ENCODE measurements around the gene CLIC3.
"Not testable (repeated sequence)": the region's sequence is repeated elsewhere in the genome, so short reads cannot be mapped to it uniquely, and the experiment has no call there.

Gene CLIC3

DNA sequence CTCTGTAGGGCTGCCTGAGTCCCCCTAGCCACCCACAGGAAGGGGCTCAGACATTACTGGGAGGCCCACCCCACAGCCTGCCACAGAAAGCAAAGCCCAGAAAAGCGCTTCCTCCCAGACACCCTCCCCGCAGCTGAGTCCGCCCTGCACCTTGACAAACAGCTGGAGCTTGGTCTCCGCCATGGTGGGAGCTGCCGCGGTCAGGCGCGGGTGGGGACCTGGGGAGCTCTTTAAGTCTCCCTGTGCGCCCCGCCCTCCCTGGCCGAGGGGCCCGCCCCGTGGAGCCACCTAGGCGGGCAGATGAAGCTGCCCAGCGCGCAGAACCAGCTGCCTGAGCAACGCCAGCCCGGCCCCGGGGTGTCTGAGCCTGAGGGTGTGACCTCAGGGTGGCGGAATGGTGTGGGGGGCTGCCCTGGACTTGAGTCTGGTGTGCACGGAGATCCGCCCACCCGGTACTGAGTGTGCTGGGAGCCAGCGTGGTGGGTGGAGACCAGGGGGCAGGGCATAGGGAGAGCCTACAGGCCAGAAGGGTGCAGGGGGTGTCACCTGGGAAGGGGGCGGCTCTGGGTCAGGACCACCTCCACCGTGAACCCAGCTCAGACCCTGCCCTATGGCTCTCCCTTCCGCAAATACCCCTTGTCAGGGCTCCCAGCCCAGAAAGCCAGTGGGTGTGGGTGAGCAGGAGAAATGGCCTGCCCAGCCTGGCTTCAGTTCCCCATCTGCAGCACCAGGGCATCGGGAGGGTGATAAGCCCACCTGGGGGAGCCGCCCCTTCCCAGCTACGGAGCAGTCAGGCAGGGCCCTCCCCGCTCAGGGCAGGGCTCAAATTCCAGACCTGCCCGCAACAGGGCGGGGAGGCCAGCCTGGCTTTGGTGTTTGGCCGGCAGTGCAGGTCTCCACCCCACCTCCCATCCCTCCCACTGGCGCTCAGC is at the start of gene CLIC3:
CLIC3 (minus strand) TSS at position 208 of the 932 bp plus-strand sequence; CDS start at position 183, 25 bp downstream.
- no peak for DNase-seq (ENCODE audit: low read depth in 2 of 2)

DNA sequence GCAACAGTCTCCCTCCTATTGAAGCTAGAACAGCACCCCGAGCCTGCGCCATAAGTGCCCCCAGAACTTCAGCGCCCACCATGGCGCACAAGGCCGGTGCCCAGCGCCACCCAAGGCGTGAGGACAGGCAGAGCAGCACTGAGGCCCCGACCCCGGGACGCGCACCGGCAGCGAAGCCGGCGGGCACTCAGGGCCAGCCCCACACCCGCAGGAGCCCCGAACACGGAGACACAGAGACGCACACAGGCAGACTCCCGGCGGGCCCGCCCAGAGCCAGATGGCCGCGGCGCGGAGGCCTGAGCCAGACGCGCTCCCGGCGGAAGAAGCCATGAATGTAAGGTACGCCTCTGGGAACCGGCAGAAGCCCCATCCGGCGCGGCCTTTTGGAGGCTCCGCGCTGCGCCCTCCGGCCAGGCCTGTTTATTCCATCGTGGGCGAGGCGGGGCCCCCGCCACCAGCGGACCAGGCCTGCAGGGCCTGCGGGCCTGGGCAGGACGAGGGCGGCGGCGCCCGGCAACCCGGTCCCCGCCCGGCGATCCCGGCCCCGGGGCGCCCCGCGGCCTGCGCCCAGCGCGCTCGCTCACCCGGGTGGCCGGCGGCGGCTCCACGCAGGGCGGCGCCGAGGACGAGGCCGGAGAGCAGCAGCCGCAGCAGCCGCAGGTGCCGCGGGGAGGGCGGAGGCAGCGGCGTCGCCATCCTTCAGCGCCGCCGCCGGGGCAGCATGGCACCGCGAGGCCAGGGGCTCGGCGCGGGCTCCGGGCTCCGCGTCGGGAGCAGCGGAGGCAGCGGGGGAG is 49.1 kb upstream of the CLIC3 start:
- DNase-seq (ENCODE audit: low read depth in 2 of 2) = no peak

- no peak for DNase-seq (ENCODE audit: low read depth in 2 of 2)
Observed at GRCh38 chr9:137044502-137045177, 48.3 kb upstream of the CLIC3 start.

GRCh38 chr9:137044037-137044436 is 47.7 kb upstream of the CLIC3 start:
- DNase-seq (ENCODE audit: low read depth in 2 of 2) = no peak

- no peak for DNase-seq (ENCODE audit: low read depth in 2 of 2)
Observed at GRCh38 chr9:137042751-137043727, 46.7 kb upstream of the CLIC3 start.

DNA sequence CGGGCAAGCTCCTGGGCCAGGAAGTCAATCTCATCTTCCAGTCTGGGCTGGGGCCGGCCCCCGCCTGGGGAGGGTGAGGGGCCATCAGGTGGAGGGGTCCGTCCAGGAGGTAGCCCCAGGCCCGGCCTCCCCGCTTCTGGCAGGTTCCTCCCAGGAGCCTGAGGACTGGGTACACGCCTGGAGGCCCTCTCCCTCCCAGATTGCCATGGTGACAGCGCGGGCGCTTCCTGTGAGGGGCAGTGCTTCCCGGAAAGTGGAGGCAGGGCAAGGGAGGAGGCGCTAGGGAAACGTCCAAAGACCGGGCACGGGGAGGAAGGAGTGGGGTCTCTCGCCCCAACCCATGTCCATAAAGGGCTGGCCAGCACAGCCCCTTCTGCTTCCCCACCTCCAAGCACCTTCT is 44.8 kb upstream of the CLIC3 start:
- DNase-seq (ENCODE audit: low read depth in 2 of 2) = no peak

DNA sequence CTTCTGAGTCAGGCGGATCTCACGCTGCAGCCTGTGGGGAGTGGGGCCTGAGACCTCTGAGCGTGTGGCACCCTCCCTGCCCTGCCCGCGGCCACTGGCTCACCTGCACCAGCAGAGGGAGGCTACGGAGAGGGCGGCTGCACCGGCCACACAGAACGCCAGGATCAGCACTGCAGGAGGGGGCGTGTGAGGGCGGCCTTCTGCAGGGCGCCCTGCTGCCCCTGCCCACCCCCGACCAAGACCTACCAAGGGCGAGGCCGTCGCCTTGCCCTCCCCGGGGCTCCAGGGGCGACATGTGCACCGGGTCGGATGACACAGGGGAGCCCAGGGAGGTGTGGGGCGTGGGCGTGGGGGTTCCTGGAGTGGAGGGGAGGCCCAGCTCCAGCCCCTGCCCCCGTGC is 44.2 kb upstream of the CLIC3 start:
- DNase-seq (ENCODE audit: low read depth in 2 of 2) = no peak

- DNase-seq (ENCODE audit: low read depth in 2 of 2) = no peak
Observed at GRCh38 chr9:137039611-137040366, 43.4 kb upstream of the CLIC3 start.

- DNase-seq (ENCODE audit: low read depth in 2 of 2) = no peak
Observed at GRCh38 chr9:137038916-137039315, 42.5 kb upstream of the CLIC3 start.

- DNase-seq (ENCODE audit: low read depth in 2 of 2) = no peak
Observed at GRCh38 chr9:137037483-137037882, 41.1 kb upstream of the CLIC3 start.

DNA sequence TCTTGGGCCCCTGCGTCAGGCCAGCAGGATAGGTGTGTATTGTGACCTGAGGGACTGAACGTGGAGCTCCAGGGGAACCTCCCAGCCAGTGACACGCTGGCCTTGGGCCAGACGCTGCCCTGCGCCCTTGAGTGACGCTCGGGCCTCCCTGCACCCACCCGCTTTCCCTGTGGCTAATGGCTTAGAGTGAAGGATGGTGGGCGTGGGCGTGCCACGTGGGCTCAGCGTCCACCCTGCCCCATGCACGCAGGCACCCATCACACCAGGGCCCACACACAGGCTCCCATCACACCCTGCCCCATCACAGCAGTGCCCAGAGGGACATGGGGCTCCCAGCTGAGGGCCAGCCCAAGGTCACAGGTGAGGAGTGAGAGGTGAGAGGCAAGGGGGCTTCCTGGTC is 40.7 kb upstream of the CLIC3 start:
- no peak for DNase-seq (ENCODE audit: low read depth in 2 of 2)

DNA sequence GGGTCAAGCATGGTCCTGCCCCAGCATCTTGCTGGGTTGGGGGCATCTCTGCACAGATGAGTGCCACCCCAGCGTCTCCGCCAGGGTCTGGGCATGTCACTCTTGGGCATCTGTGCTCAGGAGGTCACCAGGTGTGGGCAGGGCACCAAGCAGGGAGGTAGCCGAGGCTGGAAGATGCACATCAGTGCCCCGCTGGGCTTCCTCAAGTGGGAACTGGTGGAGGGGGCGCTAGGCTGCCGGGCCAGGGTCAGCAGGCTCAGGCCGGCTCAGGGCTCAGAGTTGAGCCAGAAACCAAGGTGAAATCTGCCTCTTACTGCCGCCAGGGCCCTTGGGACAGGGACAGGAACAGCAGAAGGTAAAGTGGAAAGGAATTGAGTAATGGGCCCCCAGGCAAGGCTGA is 39.6 kb upstream of the CLIC3 start:
- DNase-seq (ENCODE audit: low read depth in 2 of 2) = no peak

DNA sequence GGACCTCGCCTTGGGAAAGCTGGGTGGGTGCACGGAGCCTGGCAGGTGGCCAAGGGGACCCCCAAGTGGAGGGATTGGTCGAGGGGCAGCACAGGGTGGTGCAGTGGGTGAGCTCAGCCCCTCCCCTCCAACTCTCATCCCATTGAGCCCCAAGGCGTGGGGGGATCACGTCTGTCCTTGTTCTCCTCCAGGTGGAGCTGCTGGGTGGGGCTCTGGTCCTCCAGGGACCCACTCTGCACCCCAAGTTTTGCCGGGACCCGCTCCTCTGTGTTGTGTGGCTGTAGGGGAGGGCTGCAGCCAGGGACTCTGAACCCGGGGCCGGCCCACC is 39.1 kb upstream of the CLIC3 start:
- no peak for DNase-seq (ENCODE audit: low read depth in 2 of 2)

DNA sequence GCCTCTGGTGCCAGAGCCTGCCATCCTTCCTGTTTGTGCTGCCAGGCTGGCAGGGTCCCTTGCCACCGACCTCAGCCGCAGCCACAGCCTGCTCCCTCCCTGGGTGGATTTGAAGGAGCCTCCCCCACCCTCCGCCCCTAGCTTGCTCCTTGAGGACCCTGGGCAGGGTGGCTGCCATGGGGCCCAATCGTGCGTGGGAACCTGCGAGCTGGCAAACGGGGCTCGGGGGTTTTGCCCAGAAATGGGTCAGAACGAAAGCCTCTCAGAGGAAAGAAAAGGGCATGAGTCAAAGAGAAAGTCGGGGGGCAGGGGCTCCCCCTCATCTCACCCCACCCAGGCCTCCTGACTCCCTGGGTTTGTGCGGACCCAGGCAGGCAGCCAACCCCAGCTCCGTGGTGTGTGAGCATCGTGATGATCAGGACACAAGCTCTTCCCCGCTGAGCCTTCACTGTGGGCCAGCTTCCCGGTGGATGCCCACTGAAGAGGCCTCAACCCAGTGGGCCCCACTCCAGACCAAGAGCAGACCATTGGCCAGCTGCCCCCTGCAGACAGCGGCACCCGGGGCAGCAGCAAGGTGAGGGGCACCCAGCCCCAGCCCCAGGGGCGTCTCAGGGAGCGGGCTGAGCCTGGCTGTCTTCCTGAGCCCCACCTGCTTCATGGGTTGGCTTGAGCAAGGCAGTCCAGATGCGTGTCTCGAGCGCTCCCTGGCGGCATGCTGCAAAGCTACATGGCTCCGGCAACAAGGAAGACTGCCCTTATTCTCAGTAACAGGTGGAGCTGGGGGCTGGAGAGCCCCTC is 38.5 kb upstream of the CLIC3 start:
- DNase-seq (ENCODE audit: low read depth in 2 of 2) = peak; percentile 75 to 77

DNA sequence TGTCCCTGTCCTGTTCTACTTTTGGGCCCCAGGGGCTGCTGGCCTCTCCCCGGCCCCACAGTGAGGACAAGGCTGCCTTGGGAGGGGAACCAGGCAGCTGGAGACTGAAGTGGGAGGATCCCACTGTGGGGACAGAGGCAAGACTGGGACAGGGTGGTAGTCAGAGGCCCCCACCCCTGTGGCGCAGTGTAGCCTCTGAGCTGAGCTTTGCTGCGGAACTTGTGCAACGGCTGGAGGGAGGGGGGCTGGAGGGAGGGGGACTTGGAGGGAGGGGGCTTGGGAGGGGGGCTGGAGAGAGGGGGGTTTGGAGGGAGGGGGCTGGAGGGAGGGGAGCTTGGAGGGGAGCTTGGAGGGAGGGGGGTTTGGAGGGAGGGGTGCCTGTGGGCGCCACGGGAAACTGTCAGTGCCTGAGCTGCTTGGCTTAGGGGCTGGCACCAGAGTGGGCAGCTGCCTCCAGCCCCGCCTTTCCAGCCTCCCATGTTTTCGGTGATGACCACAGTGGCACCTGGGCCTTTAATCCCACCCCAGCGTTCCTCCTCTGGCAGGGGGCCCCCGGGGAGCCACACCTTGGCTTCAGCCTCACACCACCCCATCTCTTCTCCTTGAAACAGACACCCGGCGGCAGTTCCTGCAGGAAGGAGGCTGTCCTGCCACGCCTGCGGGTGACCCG is 37.8 kb upstream of the CLIC3 start:
- DNase-seq (ENCODE audit: low read depth in 2 of 2) = no peak

GRCh38 chr9:137033481-137033880 is 37.1 kb upstream of the CLIC3 start:
- not testable (repeated sequence) for DNase-seq (ENCODE audit: low read depth in 2 of 2)

DNA sequence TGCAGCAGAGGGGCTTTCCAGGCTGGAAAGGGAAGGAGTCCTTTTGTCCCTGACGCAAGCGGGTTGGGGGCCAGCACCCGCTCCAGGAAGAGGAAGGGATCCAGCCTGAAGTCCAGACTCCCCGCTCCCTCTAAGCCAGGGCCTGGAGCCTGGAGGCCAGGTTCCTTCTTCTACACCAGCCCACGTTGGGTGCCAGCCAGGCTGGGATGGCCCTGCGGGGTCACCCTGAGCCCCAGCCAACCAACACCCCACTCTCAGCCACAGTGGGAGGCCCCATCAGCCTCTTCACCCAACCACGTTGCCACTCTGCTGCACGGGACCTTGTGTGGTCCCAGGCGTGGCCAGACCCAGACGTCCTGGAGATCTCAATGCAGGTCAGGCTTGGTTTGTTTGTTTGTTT is 36.5 kb upstream of the CLIC3 start:
- no peak for DNase-seq (ENCODE audit: low read depth in 2 of 2)

DNA sequence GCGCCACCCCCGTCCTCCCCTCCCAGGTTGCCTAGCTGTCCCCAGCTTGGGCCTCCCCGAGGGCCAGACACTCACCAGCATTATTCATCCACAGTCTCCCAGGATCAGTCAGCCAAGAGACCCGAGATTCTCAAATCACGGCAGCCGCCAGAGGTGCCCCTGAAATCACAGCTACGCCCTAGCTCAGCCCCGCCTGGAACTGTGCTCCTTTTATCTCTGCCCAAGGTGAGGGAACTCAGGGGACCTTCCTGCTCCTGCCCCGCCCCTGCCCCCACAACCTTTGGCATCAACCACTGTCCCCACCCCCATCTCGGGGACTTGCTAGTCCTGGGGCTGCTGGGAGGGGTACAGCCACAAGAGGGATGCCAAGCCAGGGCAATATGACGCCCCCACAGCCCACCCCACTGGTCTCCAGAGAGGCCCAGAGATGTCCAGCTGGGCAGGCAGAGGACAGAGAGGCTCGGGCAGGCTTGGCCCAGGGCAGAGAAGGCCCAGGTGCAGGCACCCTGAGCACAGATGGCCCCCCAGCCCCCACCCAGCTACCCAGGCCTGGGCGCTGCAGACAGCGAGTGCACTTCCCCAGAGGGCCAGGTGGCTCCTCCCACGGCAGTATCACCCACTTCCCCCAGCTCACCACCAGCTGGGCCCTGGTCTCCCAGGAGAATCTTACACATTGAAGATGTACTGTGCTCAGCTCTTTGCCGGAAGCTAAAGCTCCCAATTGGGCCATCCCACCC is 35.7 kb upstream of the CLIC3 start, which contains the start of gene FUT7:
FUT7 (minus strand) TSS at position 185 of the 737 bp plus-strand sequence; CDS start at position 88, 97 bp downstream.
- no peak for DNase-seq (ENCODE audit: low read depth in 2 of 2)

All from stimulated activated CD4-positive, alpha-beta T cell treated with anti-CD3 and anti-CD28 coated beads, Interleukin-1b, Interleukin-23, amount 100 ng/mL, for 1 hour (primary cell).